VCaP (cell line): ENCODE measurements around the gene RAB20.
A peak's percentile ranks its signal among the peaks of the same experiment; 100 is the strongest.

Experiments used
- H3K27ac ChIP-seq: fragments of 450-650 bp; 2 replicates; pipeline ENCODE4 v1.5.1; 2017
- CTCF ChIP-seq: fragments of 450-650 bp; conservative IDR thresholded peaks from 2 replicates; pipeline ENCODE4 v1.5.1; 2017; ENCODE audit warnings: mild to moderate bottlenecking, moderate library complexity

The RAB20 gene

GRCh38 chr13:110582421-110582954, 21.0 kb upstream of the RAB20 start:
- TF ChIP-seq CTCF = no peak
- H3K27ac ChIP-seq = no peak overlapping the region

DNA sequence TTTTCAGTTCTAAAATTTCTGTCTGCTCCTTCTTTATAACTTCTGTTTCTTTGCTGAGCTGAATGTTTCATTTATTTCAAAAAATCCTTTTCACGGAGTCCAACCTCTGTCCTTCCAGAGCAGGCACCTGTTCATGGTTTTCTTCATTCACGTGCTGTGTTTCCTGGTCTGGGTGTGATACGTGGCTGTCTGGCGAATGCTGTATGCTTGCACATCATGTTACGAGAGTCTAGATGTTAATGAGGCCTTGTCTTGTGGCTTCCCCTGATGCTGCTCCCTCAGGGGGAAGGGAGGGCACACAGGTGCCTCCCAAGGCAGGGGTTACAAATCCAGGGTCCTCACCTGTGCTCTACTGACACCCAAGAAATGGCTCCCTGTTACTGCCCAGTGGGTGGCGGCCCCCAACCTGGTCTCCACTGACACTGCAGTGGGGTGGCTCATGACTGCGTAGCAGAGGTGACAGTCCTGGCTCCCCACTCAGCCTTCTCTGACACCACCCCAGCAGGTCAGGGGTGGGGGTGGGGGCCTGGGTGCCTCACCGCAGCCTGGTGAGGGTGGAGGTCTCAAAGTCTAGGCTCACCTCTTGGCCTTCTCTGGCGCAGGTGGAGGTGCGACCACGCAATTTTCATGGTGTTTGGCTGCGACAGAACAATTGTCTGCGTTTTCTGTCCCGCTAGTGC, 20.1 kb upstream of the RAB20 start:
- H3K27ac ChIP-seq = no peak overlapping the region
- no peak for TF ChIP-seq CTCF

- H3K27ac ChIP-seq = no peak overlapping the region
- TF ChIP-seq CTCF = no peak
Measured at GRCh38 chr13:110580800-110581199, 19.3 kb upstream of the RAB20 start.

GRCh38 chr13:110578363-110578762, 16.8 kb upstream of the RAB20 start:
- no peak overlapping the region for H3K27ac ChIP-seq
- no peak for TF ChIP-seq CTCF

GRCh38 chr13:110576736-110577476, 15.4 kb upstream of the RAB20 start:
- no peak overlapping the region for H3K27ac ChIP-seq
- TF ChIP-seq CTCF = no peak

DNA sequence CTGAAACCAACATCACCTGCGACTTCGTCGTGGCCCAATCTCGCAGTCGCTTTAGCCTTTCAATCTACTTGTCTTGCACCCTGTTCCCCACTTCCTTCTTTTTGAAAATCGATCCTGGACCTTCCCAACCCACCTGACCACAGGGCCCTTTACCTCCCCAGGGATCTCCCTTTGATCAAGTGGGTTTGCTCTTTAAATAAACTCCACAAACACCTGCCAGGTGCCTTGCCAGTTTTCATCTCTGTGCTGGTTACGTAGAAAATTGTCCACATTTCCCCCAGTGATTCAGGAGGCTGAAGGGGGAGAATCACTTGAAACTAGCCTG, 14.5 kb upstream of the RAB20 start:
- no peak overlapping the region for H3K27ac ChIP-seq
- TF ChIP-seq CTCF = no peak

DNA sequence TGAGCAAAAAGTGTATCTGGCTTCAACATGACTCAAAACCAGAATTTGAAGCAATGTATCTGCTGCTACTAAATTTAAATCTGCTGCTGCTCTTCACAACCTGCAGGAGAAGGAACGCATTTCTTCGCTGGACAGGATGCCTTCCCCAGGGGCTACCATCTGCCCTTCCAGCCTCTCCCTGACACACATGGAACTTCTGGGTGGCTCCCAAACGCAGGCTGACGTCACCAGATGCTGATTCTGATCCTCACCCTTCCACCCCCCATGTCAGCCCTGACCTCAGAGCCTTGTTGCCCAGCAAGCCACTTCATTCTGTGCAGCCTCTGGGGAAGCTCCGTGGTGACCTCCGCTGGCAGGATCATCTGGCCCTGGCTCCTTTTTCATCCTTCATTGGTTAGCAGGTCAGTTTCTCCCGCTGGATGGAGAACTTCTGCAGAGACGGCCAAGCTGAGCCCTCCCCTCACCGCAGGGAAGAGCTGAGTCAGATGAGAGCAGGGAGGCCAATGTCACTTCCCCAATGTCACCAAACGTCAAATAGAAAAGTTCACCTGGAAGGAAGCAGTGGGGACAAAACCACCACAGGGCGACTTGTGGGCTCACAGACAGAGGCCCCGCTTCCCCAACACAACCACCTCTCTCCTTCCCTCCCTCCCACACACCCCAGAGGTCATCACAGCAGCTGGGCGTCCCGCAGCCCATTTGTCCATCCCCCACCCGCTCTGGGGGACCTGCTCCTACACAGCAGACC, 14.0 kb upstream of the RAB20 start:
- peak; percentile 75 for TF ChIP-seq CTCF
- H3K27ac ChIP-seq = no peak overlapping the region
